Fibroblast of skin of abdomen (primary cell): ENCODE results near the gene MME. TPM values are rescaled to one million over a fixed set of nuclear protein-coding genes. Genes with fewer than 3 reads are reported as not detected.

ENCODE experiments used
- DNase-seq: peaks from one replicate; pipeline ENCODE4 v3.0.0-alpha.2; 2013
- polyA plus RNA-seq, 2 experiments: library from polyadenylated mRNA; unstranded; fragments of 120-200 nt; gene quantifications; one replicate each; pipeline ENCODE4 v1.2.1, GENCODE V29; 2013; ENCODE audit not compliant: insufficient read length in 2 of 2

The MME gene
- polyA plus RNA-seq (2013, experiment 1 of 2; ENCODE audit: insufficient read length), result 256 TPM
- polyA plus RNA-seq (2013, experiment 2 of 2; ENCODE audit: insufficient read length), result 252 TPM

GRCh38 chr3:155079746-155080487, at the start of gene MME:
Gene MME (plus strand): TSS chr3:155080319. CDS start chr3:155084168, 3,849 bp downstream.
- peak; percentile 79 for DNase-seq

DNA sequence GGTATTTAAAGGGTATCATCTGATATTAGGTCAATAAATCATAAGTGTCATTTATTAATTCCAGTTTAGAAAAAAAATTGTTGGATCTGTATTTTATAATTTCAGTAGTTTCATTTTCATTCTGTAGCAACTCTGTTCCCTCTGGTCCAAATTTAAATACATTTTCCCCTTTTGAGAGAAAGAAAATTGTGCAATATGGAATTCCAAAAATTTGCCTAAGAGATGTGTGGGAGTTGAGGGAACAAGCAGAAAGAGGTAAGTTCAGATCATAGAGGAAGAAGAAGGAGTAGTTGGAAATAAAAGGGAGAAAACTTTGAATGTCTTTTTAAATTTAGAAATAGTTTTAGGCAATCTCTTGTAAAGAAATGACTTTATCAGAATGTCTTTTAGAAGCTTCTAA, 48.9 kb upstream of the MME start:
- peak; percentile 70 for DNase-seq

DNA sequence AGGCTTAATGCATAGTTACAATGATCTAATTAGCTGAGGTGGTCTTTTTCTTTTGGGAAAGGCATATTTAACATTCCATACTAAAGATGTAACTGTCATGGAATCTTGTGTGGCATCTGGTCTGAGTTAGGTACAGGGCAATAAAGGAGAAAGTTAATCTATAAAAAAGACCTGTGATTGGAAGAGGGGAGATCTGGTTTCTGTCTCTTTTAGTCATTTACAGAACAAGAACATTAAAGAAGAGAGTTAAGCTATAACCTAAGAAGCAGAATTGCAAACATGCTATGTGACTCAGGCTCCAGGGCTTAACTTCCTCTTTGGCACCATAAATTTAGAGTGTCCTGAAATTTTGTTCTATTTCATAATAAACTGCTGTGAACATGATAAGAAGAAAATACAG, 47.2 kb upstream of the MME start:
- peak; percentile 97 for DNase-seq

GRCh38 chr3:155034786-155035185, 45.3 kb upstream of the MME start:
- no peak for DNase-seq

DNA sequence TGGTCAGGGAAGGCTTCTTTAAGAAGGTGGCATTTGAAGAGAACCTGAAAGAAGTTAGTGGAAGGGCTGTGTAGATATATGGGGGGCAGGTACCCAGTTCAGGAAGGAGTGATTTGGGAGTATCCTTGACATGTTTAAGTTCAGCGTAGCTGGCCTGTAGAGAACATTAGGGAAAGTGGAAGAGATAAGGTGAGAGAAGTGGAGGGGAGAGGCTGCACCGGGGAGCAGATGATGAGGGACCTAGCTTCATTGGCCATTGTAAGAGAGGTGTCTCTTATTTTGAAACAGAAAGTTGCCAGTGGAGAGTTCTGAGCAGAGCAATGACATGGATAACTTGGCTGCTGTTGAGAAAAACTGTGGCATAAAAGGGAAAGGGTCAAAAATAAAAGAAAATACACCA, 44.6 kb upstream of the MME start:
- DNase-seq, result no peak

GRCh38 chr3:155037508-155038202, 42.5 kb upstream of the MME start:
- DNase-seq, result no peak

DNA sequence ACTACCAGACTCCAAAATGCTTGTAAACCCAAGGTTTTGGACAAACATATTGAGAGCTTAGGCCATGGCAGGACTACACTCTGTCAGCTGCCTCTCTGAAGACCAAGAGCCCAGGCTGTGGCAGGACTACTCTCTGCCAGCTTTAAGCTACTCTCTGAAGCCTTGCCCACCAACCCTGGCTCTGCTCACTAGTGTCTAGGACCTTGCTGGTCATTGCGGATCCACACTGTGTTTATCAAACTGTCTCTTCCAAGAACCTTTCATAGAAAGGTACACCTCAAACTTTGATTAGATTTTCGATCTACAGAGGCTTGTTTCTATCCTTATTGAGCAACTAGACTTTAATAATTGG, 41.9 kb upstream of the MME start:
- DNase-seq, result no peak

- DNase-seq, result no peak
Measured at GRCh38 chr3:155046935-155047334, 33.2 kb upstream of the MME start.

DNA sequence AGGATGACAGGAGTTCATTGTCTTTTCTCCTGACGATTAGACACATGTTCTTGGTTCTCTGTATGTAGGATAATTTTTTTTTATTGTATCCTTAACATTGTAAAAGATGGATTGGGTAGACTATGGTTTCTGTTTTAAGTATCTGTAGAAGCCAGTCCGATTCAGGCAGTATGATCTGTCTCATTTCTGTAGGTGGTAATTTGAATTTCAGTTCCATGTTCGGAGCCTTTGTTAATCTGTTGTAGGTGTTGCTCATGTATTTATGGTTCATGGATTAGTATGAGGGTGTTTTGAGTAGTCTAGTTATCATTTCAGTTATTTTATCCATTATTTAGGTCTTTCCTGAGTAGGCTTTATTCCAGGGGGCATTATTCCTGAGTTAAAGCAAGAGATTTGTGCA, 32.4 kb upstream of the MME start:
- DNase-seq, result no peak

GRCh38 chr3:155049959-155050358, 30.2 kb upstream of the MME start:
- DNase-seq, result no peak

DNA sequence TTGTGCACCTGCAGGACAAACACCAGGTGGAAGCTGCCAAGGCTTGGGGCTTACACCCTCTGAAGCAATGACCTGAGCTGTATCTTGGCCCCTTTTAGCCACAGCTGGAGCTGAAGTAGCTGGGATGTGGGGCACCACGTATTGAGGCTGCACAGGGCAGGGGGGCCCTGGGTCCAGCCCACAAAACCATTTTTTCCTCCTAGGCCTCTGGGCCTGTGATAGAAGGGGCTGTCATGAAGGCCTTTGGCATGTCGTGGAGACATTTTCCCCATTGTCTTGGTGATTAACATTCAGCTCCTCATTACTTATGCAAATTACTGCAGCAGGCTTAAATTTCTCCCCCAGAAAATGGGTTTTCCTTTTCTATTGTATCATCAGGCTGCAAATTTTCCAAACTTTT, 27.6 kb upstream of the MME start:
- DNase-seq, result no peak

DNA sequence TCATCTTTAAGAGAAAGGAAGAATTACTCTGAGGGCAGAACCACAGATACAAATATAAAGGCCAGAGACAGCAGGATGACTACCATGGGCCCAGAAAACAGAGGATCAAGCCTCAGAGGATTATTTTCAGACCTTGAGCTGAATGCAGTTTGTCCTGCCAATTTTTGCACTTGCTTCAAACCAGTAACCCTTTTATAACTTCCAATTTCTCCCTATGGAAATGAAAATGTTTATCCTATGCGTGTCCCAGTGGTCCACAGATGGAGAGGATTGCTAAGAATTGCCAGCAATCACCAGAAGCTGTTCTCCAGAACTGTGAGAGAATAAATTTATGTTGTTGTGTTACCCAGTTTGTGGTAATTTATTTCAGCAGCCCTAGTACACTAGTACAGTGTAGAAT, 26.4 kb upstream of the MME start:
- no peak for DNase-seq

GRCh38 chr3:155064920-155065319, 15.2 kb upstream of the MME start:
- no peak for DNase-seq

- peak; percentile 91 for DNase-seq
Measured at GRCh38 chr3:155065537-155065936, 14.6 kb upstream of the MME start.

GRCh38 chr3:155069729-155070128, 10.4 kb upstream of the MME start:
- DNase-seq, result no peak

GRCh38 chr3:155070316-155070715, 9.8 kb upstream of the MME start:
- no peak for DNase-seq

DNA sequence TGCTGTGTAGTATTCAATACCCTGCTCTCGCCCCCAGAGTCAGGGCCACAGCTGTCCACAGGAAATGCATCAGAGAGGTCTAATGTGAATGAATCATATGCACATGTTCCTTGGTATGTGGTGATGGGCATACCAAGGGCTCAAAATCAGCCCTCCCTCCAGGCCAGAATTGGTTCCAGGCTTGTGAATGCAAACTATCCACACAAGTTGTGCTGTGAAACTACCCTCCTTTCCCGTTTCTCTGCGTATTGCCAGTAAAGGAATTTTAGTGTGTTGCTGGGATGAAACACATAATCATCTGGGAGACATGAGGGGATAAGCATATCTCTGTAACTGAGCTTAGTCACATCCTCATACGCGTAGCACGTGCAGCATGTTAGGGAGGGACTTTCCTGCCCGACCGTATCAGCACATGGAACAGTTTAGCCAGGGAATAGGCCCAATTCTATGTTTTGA, 9.2 kb upstream of the MME start:
- DNase-seq, result peak; percentile 98

DNA sequence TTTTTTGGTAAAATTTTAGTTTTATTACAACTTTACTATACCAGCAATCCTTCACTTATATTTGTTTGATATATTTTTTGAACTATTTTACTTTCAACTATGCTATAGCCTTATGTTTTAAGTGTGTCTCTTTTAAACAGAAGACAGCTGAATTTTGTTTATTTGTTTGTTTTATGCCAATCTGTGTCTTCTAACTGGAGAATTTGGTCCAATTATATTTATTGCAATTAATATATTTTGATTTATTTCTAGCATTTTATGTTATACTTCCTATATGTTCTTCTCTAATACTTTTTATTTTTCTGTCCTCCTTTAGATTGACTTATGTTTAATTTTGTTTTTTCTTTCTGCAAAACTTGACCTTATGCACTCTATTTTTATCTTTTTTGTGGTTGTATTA, 4.9 kb upstream of the MME start:
- DNase-seq, result no peak

DNA sequence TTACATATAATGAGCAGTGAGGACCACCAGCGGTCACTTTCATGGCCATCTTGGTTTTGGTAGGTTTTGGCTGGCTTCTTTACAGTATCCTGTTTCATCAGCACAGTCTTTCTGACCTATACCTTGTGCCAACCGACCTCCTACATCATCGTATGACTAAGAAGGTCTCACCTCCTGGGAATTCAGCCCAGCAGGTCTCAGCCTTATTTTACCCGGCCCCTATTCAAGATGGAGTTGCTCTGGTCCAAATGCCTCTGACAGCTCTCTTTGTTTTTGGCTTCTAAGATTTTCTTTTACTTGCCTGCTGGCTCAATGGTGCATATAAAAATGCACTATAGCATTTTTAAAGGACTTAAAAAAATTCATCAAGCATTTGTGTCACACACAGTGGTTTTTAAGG, 3.2 kb upstream of the MME start:
- DNase-seq, result no peak

GRCh38 chr3:155078711-155079467, 1.2 kb upstream of the MME start:
- DNase-seq, result no peak

DNA sequence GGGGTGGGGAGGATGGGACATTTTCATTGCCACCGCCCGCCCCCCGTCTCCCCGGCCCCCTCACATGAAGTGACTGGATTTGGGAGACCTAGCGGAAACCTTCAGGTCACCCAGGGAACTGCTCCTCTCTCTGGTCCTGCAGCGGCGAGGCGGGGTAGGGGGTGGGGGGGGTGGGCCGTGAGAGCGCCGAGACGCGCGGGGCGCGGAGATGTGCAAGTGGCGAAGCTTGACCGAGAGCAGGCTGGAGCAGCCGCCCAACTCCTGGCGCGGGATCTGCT, 712 bp upstream of the MME start:
- DNase-seq, result peak; percentile 79

GRCh38 chr3:155080692-155081091, 573 bp downstream of the MME start:
- no peak for DNase-seq

DNA sequence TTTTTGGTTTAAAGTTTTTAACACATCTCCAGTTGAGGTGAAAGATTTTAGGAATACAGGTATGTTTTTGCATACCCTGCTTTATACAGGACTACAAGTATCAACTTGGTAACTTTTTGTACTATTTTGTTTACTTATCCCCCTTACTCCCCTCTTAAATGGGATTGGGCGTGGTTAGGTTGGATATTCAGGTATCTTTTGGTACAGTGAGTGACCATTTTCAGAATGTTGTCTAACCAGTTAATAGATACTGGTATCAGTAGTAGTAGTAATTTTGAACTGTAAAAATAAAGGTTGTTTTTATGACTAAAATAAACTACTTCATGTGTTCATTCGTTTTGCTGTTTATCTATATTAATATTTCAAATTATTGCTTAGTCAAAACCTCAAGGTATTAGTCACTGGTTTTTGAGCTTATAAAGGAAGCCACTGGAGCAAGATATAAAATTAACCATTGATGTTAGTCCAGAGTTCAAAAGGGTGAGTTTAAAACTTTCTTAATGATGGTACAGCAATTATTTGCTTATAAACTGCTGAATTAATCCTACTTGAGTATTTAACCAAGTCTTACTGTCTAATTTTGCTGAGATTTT, 3.3 kb downstream of the MME start:
- no peak for DNase-seq
